Calu3 (cell line): ENCODE measurements around the gene KCNJ10. TPM values are rescaled to one million over a fixed set of nuclear protein-coding genes. Genes with fewer than 3 reads are reported as not detected.

Experiments
- BruUV-seq: library from RNA; stranded (reverse); fragments of 400-500 nt; replicated peaks from 2 replicates; lab custom pipeline; 2021; lab: Mats Ljungman, UMichigan
- CTCF ChIA-PET: fragments of 300-600 bp; sonication (Branson Sonifier 250); formaldehyde crosslinking; loops from one replicate; lab custom pipeline; 2022; ENCODE audit warnings: antibody characterized with exemption; lab: Charles Lee
- DNase-seq: peaks from one replicate; pipeline ENCODE4 v3.0.0; 2022
- H3K27ac Mint-ChIP-seq: one replicate; pipeline ENCODE4 v1.8.0; 2022; ENCODE audit warnings: mixed read lengths; ENCODE audit not compliant: unreplicated experiment
- H3K27me3 Mint-ChIP-seq: one replicate; pipeline ENCODE4 v1.8.0; 2022; ENCODE audit warnings: mixed read lengths; ENCODE audit not compliant: unreplicated experiment
- H3K36me3 Mint-ChIP-seq: one replicate; pipeline ENCODE4 v1.8.0; 2022; ENCODE audit warnings: mild to moderate bottlenecking, moderate library complexity, mixed read lengths; ENCODE audit not compliant: insufficient read depth, unreplicated experiment
- H3K4me1 Mint-ChIP-seq: one replicate; pipeline ENCODE4 v1.8.0; 2022; ENCODE audit warnings: mild to moderate bottlenecking, low read depth, mixed read lengths; ENCODE audit not compliant: unreplicated experiment
- H3K4me3 Mint-ChIP-seq: one replicate; pipeline ENCODE4 v1.8.0; 2022; ENCODE audit warnings: mild to moderate bottlenecking, low read depth, moderate library complexity, mixed read lengths; ENCODE audit not compliant: unreplicated experiment
- H3K9me3 Mint-ChIP-seq: one replicate; pipeline ENCODE4 v1.8.0; 2022; ENCODE audit warnings: low read depth, mixed read lengths; ENCODE audit not compliant: unreplicated experiment
- intact Hi-C: fragments of 100-400 bp; cut with micrococcal nuclease; formaldehyde crosslinking; loops from one replicate; pipeline ENCODE4 v1.10.0; 2022; ENCODE audit not compliant: unreplicated experiment
- total RNA-seq: library from RNA; stranded (reverse); gene quantifications from 2 replicates; pipeline ENCODE4 v1.2.3, GENCODE V29; 2022
- TF ChIP-seq, protein P1 (sequence below): fragments of 200-600 bp; IDR thresholded peaks from one replicate; pipeline ENCODE4 v1.8.0; 2022; ENCODE audit warnings: antibody characterized with exemption; ENCODE audit not compliant: unreplicated experiment

Gene KCNJ10
- total RNA-seq, 1 experiment from 2014 or later = not detected

DNA sequence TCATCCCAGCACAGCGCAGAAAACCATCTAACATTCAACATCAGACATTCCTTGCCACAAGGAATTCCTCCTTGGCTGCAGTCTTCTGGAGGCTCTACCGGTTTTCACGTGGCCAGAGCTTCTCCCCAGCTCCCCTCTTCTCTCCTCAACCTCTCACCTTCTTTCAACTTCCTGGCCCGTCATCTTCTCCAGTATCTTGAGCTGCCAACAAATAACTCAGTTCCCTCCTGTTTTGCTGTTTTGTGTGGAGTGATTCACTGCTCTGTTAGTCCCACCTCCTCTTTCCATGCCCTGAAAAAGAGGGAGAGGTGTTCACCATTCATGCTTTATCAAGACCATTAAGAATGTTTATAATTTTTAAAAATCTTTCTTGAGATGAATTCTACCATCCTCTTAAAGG, 70.8 kb downstream of the KCNJ10 start:
- Mint-ChIP-seq H3K27ac (no peak overlapping the region), H3K4me3 (no peak overlapping the region), H3K36me3 (no peaks in the 10 kb centered on the region), H3K4me1 (peaks cover 9% of the 10 kb centered on the region), H3K27me3 (peaks cover 38% of the 10 kb centered on the region), H3K9me3 (no peaks in the 10 kb centered on the region)
- intact Hi-C loops = no loop called here
- no peak for DNase-seq
- no TSS peak for BruUV-seq
- CTCF ChIA-PET = no interaction called here
- TF ChIP-seq, protein P1, sequence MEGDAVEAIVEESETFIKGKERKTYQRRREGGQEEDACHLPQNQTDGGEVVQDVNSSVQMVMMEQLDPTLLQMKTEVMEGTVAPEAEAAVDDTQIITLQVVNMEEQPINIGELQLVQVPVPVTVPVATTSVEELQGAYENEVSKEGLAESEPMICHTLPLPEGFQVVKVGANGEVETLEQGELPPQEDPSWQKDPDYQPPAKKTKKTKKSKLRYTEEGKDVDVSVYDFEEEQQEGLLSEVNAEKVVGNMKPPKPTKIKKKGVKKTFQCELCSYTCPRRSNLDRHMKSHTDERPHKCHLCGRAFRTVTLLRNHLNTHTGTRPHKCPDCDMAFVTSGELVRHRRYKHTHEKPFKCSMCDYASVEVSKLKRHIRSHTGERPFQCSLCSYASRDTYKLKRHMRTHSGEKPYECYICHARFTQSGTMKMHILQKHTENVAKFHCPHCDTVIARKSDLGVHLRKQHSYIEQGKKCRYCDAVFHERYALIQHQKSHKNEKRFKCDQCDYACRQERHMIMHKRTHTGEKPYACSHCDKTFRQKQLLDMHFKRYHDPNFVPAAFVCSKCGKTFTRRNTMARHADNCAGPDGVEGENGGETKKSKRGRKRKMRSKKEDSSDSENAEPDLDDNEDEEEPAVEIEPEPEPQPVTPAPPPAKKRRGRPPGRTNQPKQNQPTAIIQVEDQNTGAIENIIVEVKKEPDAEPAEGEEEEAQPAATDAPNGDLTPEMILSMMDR = no peak

DNA sequence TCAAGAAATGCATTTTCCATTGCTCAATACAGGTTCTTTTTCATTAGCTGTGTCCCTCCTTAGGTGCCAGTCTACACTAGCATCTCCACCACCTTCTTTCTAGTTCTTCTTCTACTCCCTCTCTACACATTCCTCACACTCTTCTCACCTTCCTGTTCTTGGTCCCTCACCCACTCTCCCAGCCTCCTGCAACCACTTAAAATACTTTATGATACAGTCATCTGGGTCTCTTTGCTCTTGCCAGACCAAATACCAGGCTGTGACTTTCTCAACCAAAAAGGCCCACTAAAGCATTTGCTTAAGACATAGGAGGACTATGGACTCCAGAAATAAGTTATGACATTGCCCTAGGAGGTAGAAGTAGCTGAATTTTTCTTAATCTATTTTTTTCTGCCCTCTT, 73.3 kb downstream of the KCNJ10 start:
- Mint-ChIP-seq H3K4me1 (peaks cover 9% of the 10 kb centered on the region), H3K4me3 (no peak overlapping the region), H3K27ac (no peak overlapping the region), H3K36me3 (no peaks in the 10 kb centered on the region), H3K27me3 (peaks cover 31% of the 10 kb centered on the region), H3K9me3 (no peaks in the 10 kb centered on the region)
- peak; percentile 16 for DNase-seq
- intact Hi-C loops = loop anchor here (2.0 kb wide), 1 partner anchor 32 kb away; no protein-coding TSS in a partner anchor
- no TSS peak for BruUV-seq
- CTCF ChIA-PET = no interaction called here
- TF ChIP-seq, protein P1 = no peak

DNA sequence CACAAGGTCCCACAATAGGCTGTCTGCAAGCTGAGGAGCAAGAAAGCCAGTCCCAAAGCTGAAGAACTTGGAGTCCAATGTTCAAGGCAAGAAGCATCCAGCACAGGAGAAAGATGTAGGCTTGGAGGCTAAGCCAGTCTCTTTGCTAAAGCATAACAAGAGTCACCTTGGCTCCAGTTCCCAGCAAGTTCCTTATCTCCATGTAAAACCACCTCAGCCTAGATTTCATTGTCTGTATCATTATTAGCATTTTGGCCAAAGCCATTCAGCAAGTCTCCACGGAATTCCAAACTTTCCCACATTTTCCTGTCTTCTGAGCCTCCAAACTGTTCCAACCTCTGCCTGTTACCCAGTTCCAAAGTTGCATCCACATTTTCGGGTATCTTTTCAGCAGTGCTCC, 75.1 kb downstream of the KCNJ10 start:
- CTCF ChIA-PET = no interaction called here
- intact Hi-C loops = no loop called here

DNA sequence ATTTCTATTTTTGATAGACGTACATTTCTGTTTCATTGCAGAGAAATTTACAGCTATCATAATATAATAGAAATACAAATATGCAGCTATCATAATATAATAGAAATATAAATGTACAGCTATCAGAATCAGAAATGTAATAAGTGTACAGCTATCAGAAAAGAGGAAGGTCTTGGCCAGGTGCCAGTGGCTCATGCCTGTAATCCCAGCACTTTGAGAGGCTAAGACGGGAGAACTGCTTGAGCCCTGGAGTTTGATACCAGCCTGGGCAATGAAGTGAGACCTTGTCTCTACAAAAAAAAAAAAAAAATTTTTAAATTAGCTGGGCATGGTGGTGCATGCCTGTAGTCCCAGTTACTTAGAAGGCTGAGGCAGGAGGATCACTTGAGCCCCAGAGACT, 76.0 kb downstream of the KCNJ10 start:
- Mint-ChIP-seq H3K4me1 (peaks cover 9% of the 10 kb centered on the region), H3K4me3 (no peak overlapping the region), H3K27me3 (peaks cover 22% of the 10 kb centered on the region), H3K27ac (no peak overlapping the region), H3K9me3 (no peaks in the 10 kb centered on the region), H3K36me3 (no peaks in the 10 kb centered on the region)
- intact Hi-C loops = no loop called here
- no TSS peak for BruUV-seq
- TF ChIP-seq, protein P1 = no peak
- CTCF ChIA-PET = no interaction called here
- DNase-seq = no peak

More for the DNA sequence above, 75.1 kb downstream of the KCNJ10 start:
- no TSS peak for BruUV-seq
- peaks cover 9% of the 10 kb centered on the region for H3K4me1 Mint-ChIP-seq
- H3K4me3 Mint-ChIP-seq = no peak overlapping the region
- peaks cover 31% of the 10 kb centered on the region for H3K27me3 Mint-ChIP-seq
- TF ChIP-seq, protein P1 = no peak
- H3K27ac Mint-ChIP-seq = no peak overlapping the region
- no peaks in the 10 kb centered on the region for H3K9me3 Mint-ChIP-seq
- no peaks in the 10 kb centered on the region for H3K36me3 Mint-ChIP-seq
- no peak for DNase-seq
